ENCODE results near the gene ENTPD2. TPM values are rescaled to one million over a fixed set of nuclear protein-coding genes. Genes with fewer than 3 reads are reported as not detected.

ENTPD2 gene
- total RNA-seq, 1 experiment from 2014 or later, result not detected

GRCh38 chr9:137051145-137051724 is 2.6 kb downstream of the ENTPD2 start:
- no peak for DNase-seq (ENCODE audit: low read depth in 1 of 2, low spot score in 2 of 2)
- Histone ChIP-seq H3K36me3 (no peaks in the 10 kb centered on the region), H3K4me1 (replicated peaks) (peaks cover 3% of the 10 kb centered on the region), H3K27me3 (replicated peaks) (peaks cover 68% of the 10 kb centered on the region), H3K9me3 (replicated peaks) (no peaks in the 10 kb centered on the region), H3K27ac (no peak overlapping the region), H3K4me3 (no peak overlapping the region)

DNA sequence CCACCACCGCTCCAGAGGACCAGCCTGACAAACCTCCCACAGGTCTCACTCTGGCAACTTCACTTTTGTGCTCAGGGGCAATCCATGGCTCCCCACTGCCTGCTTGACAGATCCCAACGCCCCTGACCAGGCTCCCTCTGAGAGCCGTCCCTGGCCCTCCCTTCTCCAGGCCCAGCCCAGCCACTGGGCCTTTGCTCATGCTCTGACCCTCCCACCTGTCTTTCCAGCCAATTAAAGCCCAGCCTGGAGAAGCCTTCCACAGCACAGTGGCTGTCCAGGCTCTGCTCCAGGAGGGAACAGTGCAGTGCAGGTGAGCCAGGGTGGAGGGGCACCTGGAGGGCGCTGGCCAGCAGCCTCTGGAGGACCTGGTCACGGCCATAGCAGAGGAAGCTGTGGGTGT is 3.3 kb downstream of the ENTPD2 start:
- H3K4me3 ChIP-seq, result no peak overlapping the region
- H3K27me3 ChIP-seq (replicated peaks), result peaks cover 66% of the 10 kb centered on the region
- peaks cover 8% of the 10 kb centered on the region for H3K4me1 ChIP-seq (replicated peaks)
- no peak overlapping the region for H3K27ac ChIP-seq
- no peak for DNase-seq (ENCODE audit: low read depth in 1 of 2, low spot score in 2 of 2)
- no peaks in the 10 kb centered on the region for H3K36me3 ChIP-seq
- H3K9me3 ChIP-seq (replicated peaks), result no peaks in the 10 kb centered on the region

GRCh38 chr9:137049544-137050449 is 4.1 kb downstream of the ENTPD2 start:
- Histone ChIP-seq H3K9me3 (replicated peaks) (no peaks in the 10 kb centered on the region), H3K27me3 (replicated peaks) (peaks cover 68% of the 10 kb centered on the region), H3K4me3 (no peak overlapping the region), H3K4me1 (replicated peaks) (peaks cover 8% of the 10 kb centered on the region), H3K36me3 (no peaks in the 10 kb centered on the region), H3K27ac (no peak overlapping the region)
- no peak for DNase-seq (ENCODE audit: low read depth in 1 of 2, low spot score in 2 of 2)

- Histone ChIP-seq H3K27me3 (replicated peaks) (peaks cover 69% of the 10 kb centered on the region), H3K36me3 (no peaks in the 10 kb centered on the region), H3K4me3 (no peak overlapping the region), H3K4me1 (replicated peaks) (peaks cover 8% of the 10 kb centered on the region), H3K27ac (no peak overlapping the region), H3K9me3 (replicated peaks) (no peaks in the 10 kb centered on the region)
- no peak for DNase-seq (ENCODE audit: low read depth in 1 of 2, low spot score in 2 of 2)
These were observed 5.0 kb downstream of the ENTPD2 start for GRCh38 chr9:137048655-137049543.

- Histone ChIP-seq H3K27ac (no peak within 1 kb of the TSS), H3K27me3 (replicated peaks) (peaks cover 68% of the 10 kb centered on the region), H3K4me3 (no peak within 1 kb of the TSS), H3K36me3 (no peaks in the 10 kb centered on the region), H3K9me3 (replicated peaks) (no peaks in the 10 kb centered on the region), H3K4me1 (replicated peaks) (peaks cover 8% of the 10 kb centered on the region)
- peak; percentile 33 to 68 for DNase-seq (ENCODE audit: low read depth in 1 of 2, low spot score in 2 of 2)
These were observed 7.6 kb downstream of the ENTPD2 start, which contains the start of gene NPDC1 for GRCh38 chr9:137046088-137046787. NPDC1 (minus strand) TSS chr9:137046177; CDS start chr9:137045989, 188 bp downstream.

- Histone ChIP-seq H3K9me3 (replicated peaks) (no peaks in the 10 kb centered on the region), H3K4me3 (no peak overlapping the region), H3K27me3 (replicated peaks) (peaks cover 65% of the 10 kb centered on the region), H3K4me1 (replicated peaks) (peaks cover 8% of the 10 kb centered on the region), H3K27ac (no peak overlapping the region), H3K36me3 (no peaks in the 10 kb centered on the region)
- DNase-seq (ENCODE audit: low read depth in 1 of 2, low spot score in 2 of 2), result no peak
These were observed 8.4 kb downstream of the ENTPD2 start for GRCh38 chr9:137045294-137046087.

GRCh38 chr9:137044502-137045177 is 9.2 kb downstream of the ENTPD2 start:
- H3K36me3 ChIP-seq, result no peaks in the 10 kb centered on the region
- H3K27me3 ChIP-seq (replicated peaks), result peaks cover 62% of the 10 kb centered on the region
- no peaks in the 10 kb centered on the region for H3K9me3 ChIP-seq (replicated peaks)
- no peak for DNase-seq (ENCODE audit: low read depth in 1 of 2, low spot score in 2 of 2)
- H3K4me1 ChIP-seq (replicated peaks), result peaks cover 8% of the 10 kb centered on the region
- no peak overlapping the region for H3K4me3 ChIP-seq
- no peak overlapping the region for H3K27ac ChIP-seq

DNA sequence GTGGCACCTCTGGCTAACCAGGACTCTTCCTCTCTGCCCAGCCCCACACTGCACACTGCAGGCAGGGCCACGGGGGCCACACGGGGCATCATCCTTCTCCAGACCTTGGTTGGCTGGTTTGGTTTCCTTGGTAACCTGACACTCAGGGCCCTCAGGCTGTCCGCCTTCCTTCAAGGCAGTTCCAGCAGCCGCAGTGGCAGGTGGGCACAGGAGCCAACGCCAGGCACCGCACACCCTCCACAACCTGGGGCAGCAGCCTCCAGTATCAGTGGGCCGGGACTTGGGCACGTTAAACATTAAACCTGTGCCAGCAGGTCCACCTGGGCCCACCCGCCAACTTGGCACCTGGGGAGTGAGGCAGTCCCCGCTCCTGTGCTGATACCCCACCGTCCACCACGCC is 9.8 kb downstream of the ENTPD2 start:
- Histone ChIP-seq H3K27ac (no peak overlapping the region), H3K9me3 (replicated peaks) (no peaks in the 10 kb centered on the region), H3K4me3 (no peak overlapping the region), H3K27me3 (replicated peaks) (peaks cover 56% of the 10 kb centered on the region), H3K36me3 (no peaks in the 10 kb centered on the region), H3K4me1 (replicated peaks) (peaks cover 8% of the 10 kb centered on the region)
- DNase-seq (ENCODE audit: low read depth in 1 of 2, low spot score in 2 of 2), result no peak

DNA sequence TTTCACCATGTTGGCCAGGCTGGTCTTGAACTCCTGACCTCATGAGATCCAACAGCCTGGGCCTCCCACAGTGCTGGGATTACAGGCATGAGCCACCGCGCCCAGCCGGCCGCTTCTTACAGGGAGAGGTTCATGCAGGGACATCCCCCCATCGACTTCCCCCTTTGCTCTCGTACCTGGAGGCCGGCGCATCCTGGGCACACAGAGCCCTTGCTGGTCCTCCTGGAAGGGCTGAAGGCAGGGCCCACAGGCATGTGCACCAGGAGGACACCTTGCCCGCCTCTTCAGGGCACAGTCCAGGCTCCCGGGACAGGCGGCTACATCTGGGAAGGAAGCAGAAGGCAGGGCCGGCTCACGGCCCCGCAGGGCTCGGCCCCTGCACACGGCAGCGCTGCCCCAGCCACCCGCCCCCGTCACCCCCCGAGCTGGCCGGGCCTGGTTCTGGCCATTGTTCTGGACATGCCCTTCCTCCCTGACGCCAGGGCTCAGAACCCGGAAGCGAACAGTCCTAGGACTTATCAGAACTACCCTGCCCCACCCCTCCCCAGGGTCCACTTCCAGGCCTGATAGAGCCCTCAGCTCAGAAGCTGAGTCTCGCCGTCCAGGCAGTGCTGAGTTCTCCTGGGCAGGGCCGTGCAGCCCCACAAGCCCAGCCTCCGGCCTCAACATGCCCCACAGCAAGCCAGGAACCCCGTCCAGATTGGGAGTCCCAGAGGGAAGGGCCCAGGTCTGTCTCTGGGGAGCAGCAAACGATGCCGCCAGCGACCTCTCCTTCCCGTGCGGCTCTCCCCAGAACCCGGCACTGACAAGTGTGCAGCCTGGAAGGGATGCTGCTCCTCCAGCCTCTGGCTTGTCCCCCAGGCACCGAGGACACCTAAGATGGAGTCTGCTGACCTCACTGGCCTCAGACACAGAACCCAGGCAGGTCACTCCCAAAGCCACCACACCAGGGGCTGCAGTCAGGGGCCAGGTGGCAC is 10.8 kb downstream of the ENTPD2 start:
- H3K27ac ChIP-seq, result no peak overlapping the region
- DNase-seq (ENCODE audit: low read depth in 1 of 2, low spot score in 2 of 2), result no peak
- peaks cover 58% of the 10 kb centered on the region for H3K27me3 ChIP-seq (replicated peaks)
- no peaks in the 10 kb centered on the region for H3K36me3 ChIP-seq
- H3K4me3 ChIP-seq, result no peak overlapping the region
- no peaks in the 10 kb centered on the region for H3K9me3 ChIP-seq (replicated peaks)
- peaks cover 8% of the 10 kb centered on the region for H3K4me1 ChIP-seq (replicated peaks)

DNA sequence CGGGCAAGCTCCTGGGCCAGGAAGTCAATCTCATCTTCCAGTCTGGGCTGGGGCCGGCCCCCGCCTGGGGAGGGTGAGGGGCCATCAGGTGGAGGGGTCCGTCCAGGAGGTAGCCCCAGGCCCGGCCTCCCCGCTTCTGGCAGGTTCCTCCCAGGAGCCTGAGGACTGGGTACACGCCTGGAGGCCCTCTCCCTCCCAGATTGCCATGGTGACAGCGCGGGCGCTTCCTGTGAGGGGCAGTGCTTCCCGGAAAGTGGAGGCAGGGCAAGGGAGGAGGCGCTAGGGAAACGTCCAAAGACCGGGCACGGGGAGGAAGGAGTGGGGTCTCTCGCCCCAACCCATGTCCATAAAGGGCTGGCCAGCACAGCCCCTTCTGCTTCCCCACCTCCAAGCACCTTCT is 12.7 kb downstream of the ENTPD2 start:
- Histone ChIP-seq H3K36me3 (no peaks in the 10 kb centered on the region), H3K9me3 (replicated peaks) (no peaks in the 10 kb centered on the region), H3K4me1 (replicated peaks) (peaks cover 4% of the 10 kb centered on the region), H3K4me3 (no peak overlapping the region), H3K27ac (no peak overlapping the region), H3K27me3 (replicated peaks) (peaks cover 39% of the 10 kb centered on the region)
- DNase-seq (ENCODE audit: low read depth in 1 of 2, low spot score in 2 of 2), result no peak

DNA sequence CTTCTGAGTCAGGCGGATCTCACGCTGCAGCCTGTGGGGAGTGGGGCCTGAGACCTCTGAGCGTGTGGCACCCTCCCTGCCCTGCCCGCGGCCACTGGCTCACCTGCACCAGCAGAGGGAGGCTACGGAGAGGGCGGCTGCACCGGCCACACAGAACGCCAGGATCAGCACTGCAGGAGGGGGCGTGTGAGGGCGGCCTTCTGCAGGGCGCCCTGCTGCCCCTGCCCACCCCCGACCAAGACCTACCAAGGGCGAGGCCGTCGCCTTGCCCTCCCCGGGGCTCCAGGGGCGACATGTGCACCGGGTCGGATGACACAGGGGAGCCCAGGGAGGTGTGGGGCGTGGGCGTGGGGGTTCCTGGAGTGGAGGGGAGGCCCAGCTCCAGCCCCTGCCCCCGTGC is 13.3 kb downstream of the ENTPD2 start:
- DNase-seq (ENCODE audit: low read depth in 1 of 2, low spot score in 2 of 2), result no peak
- no peak overlapping the region for H3K27ac ChIP-seq
- peaks cover 35% of the 10 kb centered on the region for H3K27me3 ChIP-seq (replicated peaks)
- H3K4me3 ChIP-seq, result no peak overlapping the region
- no peaks in the 10 kb centered on the region for H3K4me1 ChIP-seq (replicated peaks)
- H3K9me3 ChIP-seq (replicated peaks), result no peaks in the 10 kb centered on the region
- H3K36me3 ChIP-seq, result no peaks in the 10 kb centered on the region
